Stimulated activated CD8-positive, alpha-beta memory T cell treated with anti-CD3 and anti-CD28 coated beads, Interleukin-12 subunit alpha, Interleukin-12 subunit beta, amount 100 ng/mL, for 4 hours (primary cell): ENCODE results near the gene B4GALT2.

ENCODE experiments used
- DNase-seq: peaks from one replicate; pipeline ENCODE4 v3.0.0-alpha.2; 2020; ENCODE audit warnings: low read depth

The B4GALT2 gene

GRCh38 chr1:43946236-43947060 is 32.6 kb upstream of the B4GALT2 start, which contains the start of gene IPO13:
IPO13 (plus strand) TSS chr1:43946950; CDS start chr1:43947601, 651 bp downstream.
- peak; percentile 92 for DNase-seq

- DNase-seq = no peak
Measured at GRCh38 chr1:43947061-43947873, 31.7 kb upstream of the B4GALT2 start.

- DNase-seq = no peak
Measured at GRCh38 chr1:43947874-43948437, 31.1 kb upstream of the B4GALT2 start.

- DNase-seq = no peak
Measured at GRCh38 chr1:43949678-43950077, 29.3 kb upstream of the B4GALT2 start.

- no peak for DNase-seq
Measured at GRCh38 chr1:43951021-43951985, 27.7 kb upstream of the B4GALT2 start.

- DNase-seq = no peak
Measured at GRCh38 chr1:43952731-43953346, 26.2 kb upstream of the B4GALT2 start.

- no peak for DNase-seq
Measured at GRCh38 chr1:43953361-43953760, 25.6 kb upstream of the B4GALT2 start.

GRCh38 chr1:43954036-43954435 is 25.0 kb upstream of the B4GALT2 start:
- DNase-seq = no peak

GRCh38 chr1:43956234-43956633 is 22.8 kb upstream of the B4GALT2 start:
- no peak for DNase-seq

- no peak for DNase-seq
Measured at GRCh38 chr1:43957407-43958040, 21.5 kb upstream of the B4GALT2 start.

GRCh38 chr1:43958351-43959255 is 20.4 kb upstream of the B4GALT2 start:
- no peak for DNase-seq

GRCh38 chr1:43960798-43961197 is 18.2 kb upstream of the B4GALT2 start:
- DNase-seq = no peak

GRCh38 chr1:43961692-43962091 is 17.3 kb upstream of the B4GALT2 start:
- DNase-seq = no peak

- DNase-seq = no peak
Measured at GRCh38 chr1:43962324-43962723, 16.7 kb upstream of the B4GALT2 start.

GRCh38 chr1:43963006-43963405 is 16.0 kb upstream of the B4GALT2 start:
- no peak for DNase-seq

- DNase-seq = no peak
Measured at GRCh38 chr1:43963890-43964289, 15.1 kb upstream of the B4GALT2 start.

- no peak for DNase-seq
Measured at GRCh38 chr1:43965316-43965715, 13.7 kb upstream of the B4GALT2 start.

GRCh38 chr1:43968348-43968948 is 10.6 kb upstream of the B4GALT2 start:
- DNase-seq = no peak

GRCh38 chr1:43969416-43969745 is 9.6 kb upstream of the B4GALT2 start:
- no peak for DNase-seq
